GM12878 (cell line): ENCODE results near the gene SLC3A2. TPM values are rescaled to one million over a fixed set of nuclear protein-coding genes. Genes with fewer than 3 reads are reported as not detected.

Experiments used
- ATAC-seq: fragments of 200-7000 bp; cut with Tn5 transposase; 3 replicates; pipeline ENCODE4 v1.9.1; 2020; ENCODE audit warnings: mild to moderate bottlenecking, moderate library complexity
- BruUV-seq: library from RNA; stranded (reverse); fragments of 400-500 nt; replicated peaks from 2 replicates; lab custom pipeline; 2021; lab: Mats Ljungman, UMichigan
- CTCF ChIA-PET: fragments of 300-600 bp; sonication (Branson Sonifier 250); formaldehyde crosslinking; extraction: SDS; loops from one replicate; lab custom pipeline; 2021; ENCODE audit warnings: inconsistent platforms; lab: Yijun Ruan, JAX
- POLR2A ChIA-PET: fragments of 350-600 bp; formaldehyde crosslinking; extraction: SDS; loops from one replicate; lab custom pipeline; 2021; ENCODE audit warnings: inconsistent platforms; lab: Charles Lee
- RAD21 ChIA-PET: fragments of 300-600 bp; sonication (Branson Sonifier 250); formaldehyde crosslinking; loops from one replicate; lab custom pipeline; 2023; ENCODE audit warnings: antibody characterized with exemption; ENCODE audit not compliant: unreplicated experiment; lab: Charles Lee
- SMC1A ChIA-PET: fragments of 300-600 bp; sonication (Branson Sonifier 250); formaldehyde crosslinking; loops from one replicate; lab custom pipeline; 2023; ENCODE audit not compliant: unreplicated experiment, uncharacterized antibody; lab: Charles Lee
- DNase-seq: peaks from one replicate; pipeline ENCODE4 v3.0.0-alpha.2; 2011; ENCODE audit warnings: low read depth, low spot score
- FAIRE-seq: peaks from 3 replicates; lab custom pipeline; 2011; peaks lifted over from hg19 to GRCh38; lab: Jason Lieb, UNC
- H2AFZ ChIP-seq: 2 replicates; pipeline ENCODE4 v1.6.0; 2011; ENCODE audit warnings: low read depth, low read length, control low read depth; ENCODE audit not compliant: control insufficient read depth
- H3K27ac ChIP-seq: 2 replicates; pipeline ENCODE4 v1.5.1; 2011; ENCODE audit warnings: control low read depth; ENCODE audit not compliant: control insufficient read depth, insufficient read depth
- H3K27me3 ChIP-seq, 2 experiments: replicated peaks in 1 of 2; 2 replicates each; pipeline versions ENCODE4 v1.6.0 to v1.6.1; 2011; ENCODE audit warnings: low read length in 1 of 2; ENCODE audit not compliant: control insufficient read depth in 2 of 2, insufficient read depth in 2 of 2
- H3K36me3 ChIP-seq, 2 experiments: 2 replicates each; pipeline ENCODE4 v1.5.1; 2011; ENCODE audit warnings: low read length in 1 of 2; ENCODE audit not compliant: control insufficient read depth in 2 of 2, insufficient read depth in 2 of 2
- H3K4me1 ChIP-seq: 2 replicates; pipeline ENCODE4 v1.6.1; 2011; ENCODE audit warnings: mild to moderate bottlenecking, low read length, moderate library complexity, mixed read lengths; ENCODE audit not compliant: control insufficient read depth, insufficient read depth
- H3K4me2 ChIP-seq: 2 replicates; pipeline ENCODE4 v1.6.0; 2011; ENCODE audit warnings: control low read depth; ENCODE audit not compliant: control insufficient read depth, insufficient read depth
- H3K4me3 ChIP-seq: fragments of 200-600 bp; sonication (generic); 2 replicates; pipeline ENCODE4 v1.5.1; 2016
- H3K79me2 ChIP-seq: 2 replicates; pipeline ENCODE4 v1.6.0; 2011; ENCODE audit warnings: low read length; ENCODE audit not compliant: control insufficient read depth, insufficient read depth
- H3K9ac ChIP-seq: 2 replicates; pipeline ENCODE4 v1.8.0; 2011; ENCODE audit warnings: low read length, control low read depth, mixed read lengths; ENCODE audit not compliant: control insufficient read depth, insufficient read depth
- H3K9me3 ChIP-seq: replicated peaks from 3 replicates; pipeline ENCODE4 v1.5.1; 2011; ENCODE audit warnings: mild to moderate bottlenecking, low read length; ENCODE audit not compliant: control insufficient read depth, insufficient read depth
- H4K20me1 ChIP-seq: 2 replicates; pipeline ENCODE4 v1.6.0; 2011; ENCODE audit not compliant: control insufficient read depth, insufficient read depth
- CEBPB ChIP-seq, 2 experiments: fragments of 150-350 bp in 1 of 2; IDR thresholded peaks; 2 replicates each; pipeline ENCODE4 v1.6.1; 2012 to 2014; ENCODE audit warnings: low read depth in 2 of 2, low read length in 2 of 2, borderline replicate concordance in 1 of 2, inconsistent platforms in 1 of 2
- SIX5 ChIP-seq: IDR thresholded peaks from 2 replicates; pipeline ENCODE4 v1.6.1; 2011; ENCODE audit warnings: mild to moderate bottlenecking, low read depth, low read length, moderate library complexity; ENCODE audit not compliant: severe bottlenecking
- SRF ChIP-seq, 2 experiments: IDR thresholded peaks; 2 replicates each; pipeline ENCODE4 v1.6.1; 2011; ENCODE audit warnings: low read depth in 2 of 2, low read length in 2 of 2, mild to moderate bottlenecking in 1 of 2, moderate library complexity in 1 of 2
- ZNF384 ChIP-seq: IDR thresholded peaks from 2 replicates; pipeline ENCODE4 v1.6.1; 2012; ENCODE audit warnings: low read depth, mild to moderate bottlenecking, low read length, improper control_type of control experiment, borderline replicate concordance
- WGBS: methylation state at CpG from one replicate; pipeline ENCODE4 v1.1.6; 2016; ENCODE audit warnings: low lambda C conversion rate; ENCODE audit not compliant: insufficient replicate concordance, insufficient coverage; ENCODE audit errors: missing lambda C conversion rate; 5-methylcytosine and 5-hydroxymethylcytosine counted together
- in situ Hi-C: fragments of 300-500 bp; cut with MboI; formaldehyde crosslinking; loops from 9 replicates; pipeline ENCODE4 v1.14.3; 2018; ENCODE audit warnings: mixed read lengths
- intact Hi-C: fragments of 100-400 bp; cut with micrococcal nuclease; formaldehyde crosslinking; loops from one replicate; pipeline ENCODE4 v1.14.2; 2022; ENCODE audit not compliant: unreplicated experiment
- polyA plus RNA-seq, 11 experiments: library from polyadenylated mRNA; depleted of rRNA in 4 of 11; unstranded in 6 of 11; stranded (reverse) in 5 of 11; fragments of >200 nt; fragmentation: Nextera tagmentation in 4 of 11; fragmentation: Illumina TruSeq in 1 of 11; extraction: Ambion mirVana in 4 of 11; extraction: Trizol in 1 of 11; gene quantifications; 1 replicate in 1 of 11; 2 replicates in 10 of 11; pipeline versions ENCODE4 v1.2.1 to v1.2.3, GENCODE V29; 2011 to 2016; ENCODE audit warnings: inconsistent platforms in 2 of 11, missing spikeins in 2 of 11, low read depth in 1 of 11
- total RNA-seq, 4 experiments: library from RNA; depleted of rRNA in 3 of 4; stranded (reverse); fragments of >200 nt in 3 of 4; fragmentation: Illumina TruSeq in 1 of 4; extraction: Trizol in 1 of 4; gene quantifications; 2 replicates each; pipeline versions ENCODE4 v1.2.1 to v1.2.3, GENCODE V29; 2013 to 2021
- TF ChIP-seq, protein P1 (sequence below): IDR thresholded peaks from 2 replicates; pipeline ENCODE4 v1.6.1; 2011; ENCODE audit warnings: low read depth, low read length, improper control_type of control experiment, borderline replicate concordance
- TF ChIP-seq, protein P2 (sequence below): IDR thresholded peaks from 2 replicates; pipeline ENCODE4 v1.6.1; 2012; ENCODE audit warnings: low read length, inconsistent platforms
- TF ChIP-seq, protein P3 (sequence below): fragments of 450-650 bp; formaldehyde crosslinking; IDR thresholded peaks from 2 replicates; pipeline ENCODE4 v1.5.0; 2022; ENCODE audit warnings: mild to moderate bottlenecking, missing genetic modification characterization
- TF ChIP-seq, protein P4 (sequence below): IDR thresholded peaks from 2 replicates; pipeline ENCODE4 v1.6.1; 2012; ENCODE audit warnings: improper control_type of control experiment, low read depth, low read length; ENCODE audit not compliant: insufficient replicate concordance

The SLC3A2 gene
- total and polyA plus RNA-seq, 10 of the 15 experiments (the other 5 are each of a cell fraction or from before 2014, with no cell fraction given): 6.9 to 158 (median 106) TPM

DNA sequence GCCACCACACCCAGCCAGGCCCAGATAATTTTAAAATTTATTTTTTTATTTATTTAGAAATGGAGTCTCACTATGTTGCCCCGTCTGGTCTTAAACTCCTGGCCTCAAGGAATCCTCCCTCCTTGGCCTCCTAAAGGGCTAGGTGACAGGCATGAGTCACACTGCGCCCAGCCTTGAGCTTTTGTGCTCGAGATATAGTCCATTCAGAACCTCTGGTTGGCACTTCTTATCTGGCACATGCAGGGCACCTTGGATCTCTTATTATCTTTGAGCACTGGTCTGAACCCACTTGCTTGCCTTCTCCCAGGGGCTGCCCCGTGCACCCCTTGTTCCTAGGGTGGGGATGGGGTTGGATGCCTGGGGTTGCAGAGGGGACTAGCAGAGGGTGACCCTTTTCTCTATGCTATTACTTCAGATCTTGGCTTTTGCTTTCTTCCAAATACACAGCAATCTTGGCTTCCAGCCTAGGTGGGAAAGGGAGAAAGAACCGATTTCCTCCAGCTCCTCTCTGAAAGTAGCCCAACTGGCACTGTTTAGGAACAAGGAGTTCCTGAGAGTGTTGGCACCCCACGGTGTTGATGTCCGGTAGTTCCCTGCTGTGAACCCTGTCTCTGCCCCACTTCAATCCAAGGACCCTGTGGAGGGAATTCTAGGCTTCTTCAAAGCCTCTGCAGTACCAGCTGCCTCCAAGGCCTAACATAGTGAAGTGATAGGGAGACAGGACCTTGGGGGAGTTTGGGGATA lies 1.3 kb upstream of the SLC3A2 start:
- H3K4me3 ChIP-seq: peak overlapping the region; percentile 91; the same call in 1 of the 2 replicates
- WGBS: 78% methylated on average over 7 of the region's 7 CpGs
- H4K20me1 ChIP-seq: no peaks in the 10 kb centered on the region
- ChIA-PET SMC1A (interaction anchor here (0.6 to 1.0 kb wide), 3 partner anchors 18 to 93 kb away, joined by 3 read pairs; no protein-coding TSS in a partner anchor), CTCF (interaction anchor here (0.9 to 5.7 kb wide), 3 partner anchors 16 to 92 kb away, joined by 3 to 38 read pairs (median 32); partner anchors contain the start of gene TMEM179B), POLR2A (interaction anchor here (0.5 to 4.4 kb wide), 7 partner anchors 8 to 379 kb away, joined by 3 to 41 read pairs (median 6); partner anchors contain the start of genes HNRNPUL2, POLR2G and TAF6L), RAD21 (interaction anchor here (0.7 to 2.8 kb wide), 2 partner anchors 17 to 152 kb away, joined by 3 to 13 read pairs; partner anchors contain the start of gene HNRNPUL2)
- ATAC-seq (no peak), DNase-seq (no peak), FAIRE-seq (no peak)
- peaks cover 15% of the 10 kb centered on the region for H3K4me1 ChIP-seq
- H3K4me2 ChIP-seq: peak overlapping the region; percentile 78
- intact Hi-C loops: no loop called here
- BruUV-seq: no TSS peak
- H3K9me3 ChIP-seq: no peaks in the 10 kb centered on the region
- H3K27me3 ChIP-seq: no peaks in the 10 kb centered on the region
- H3K9ac ChIP-seq: peak overlapping the region; percentile 96; the same call in 1 of the 2 replicates
- H2AFZ ChIP-seq: no peak overlapping the region
- H3K36me3 ChIP-seq: peaks cover 16% of the 10 kb centered on the region in 2 experiments
- in situ Hi-C loops: no loop called here
- H3K27ac ChIP-seq: peak overlapping the region; percentile 95
- peaks cover 45% of the 10 kb centered on the region for H3K79me2 ChIP-seq
- TF ChIP-seq SRF (IDR thresholded peaks at IDR 0.05; ENCODE audit: low read depth in 2 of 2, low read length in 2 of 2) (no peak), CEBPB (IDR thresholded peaks at IDR 0.05; ENCODE audit: borderline replicate concordance in 1 of 2, low read depth in 2 of 2, low read length in 2 of 2) (no peak), SIX5 (no peak), ZNF384 (no peak)
- TF ChIP-seq, protein P1, sequence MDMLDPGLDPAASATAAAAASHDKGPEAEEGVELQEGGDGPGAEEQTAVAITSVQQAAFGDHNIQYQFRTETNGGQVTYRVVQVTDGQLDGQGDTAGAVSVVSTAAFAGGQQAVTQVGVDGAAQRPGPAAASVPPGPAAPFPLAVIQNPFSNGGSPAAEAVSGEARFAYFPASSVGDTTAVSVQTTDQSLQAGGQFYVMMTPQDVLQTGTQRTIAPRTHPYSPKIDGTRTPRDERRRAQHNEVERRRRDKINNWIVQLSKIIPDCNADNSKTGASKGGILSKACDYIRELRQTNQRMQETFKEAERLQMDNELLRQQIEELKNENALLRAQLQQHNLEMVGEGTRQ: no peak
- TF ChIP-seq, protein P2, sequence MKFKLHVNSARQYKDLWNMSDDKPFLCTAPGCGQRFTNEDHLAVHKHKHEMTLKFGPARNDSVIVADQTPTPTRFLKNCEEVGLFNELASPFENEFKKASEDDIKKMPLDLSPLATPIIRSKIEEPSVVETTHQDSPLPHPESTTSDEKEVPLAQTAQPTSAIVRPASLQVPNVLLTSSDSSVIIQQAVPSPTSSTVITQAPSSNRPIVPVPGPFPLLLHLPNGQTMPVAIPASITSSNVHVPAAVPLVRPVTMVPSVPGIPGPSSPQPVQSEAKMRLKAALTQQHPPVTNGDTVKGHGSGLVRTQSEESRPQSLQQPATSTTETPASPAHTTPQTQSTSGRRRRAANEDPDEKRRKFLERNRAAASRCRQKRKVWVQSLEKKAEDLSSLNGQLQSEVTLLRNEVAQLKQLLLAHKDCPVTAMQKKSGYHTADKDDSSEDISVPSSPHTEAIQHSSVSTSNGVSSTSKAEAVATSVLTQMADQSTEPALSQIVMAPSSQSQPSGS: no peak
- TF ChIP-seq, protein P3, sequence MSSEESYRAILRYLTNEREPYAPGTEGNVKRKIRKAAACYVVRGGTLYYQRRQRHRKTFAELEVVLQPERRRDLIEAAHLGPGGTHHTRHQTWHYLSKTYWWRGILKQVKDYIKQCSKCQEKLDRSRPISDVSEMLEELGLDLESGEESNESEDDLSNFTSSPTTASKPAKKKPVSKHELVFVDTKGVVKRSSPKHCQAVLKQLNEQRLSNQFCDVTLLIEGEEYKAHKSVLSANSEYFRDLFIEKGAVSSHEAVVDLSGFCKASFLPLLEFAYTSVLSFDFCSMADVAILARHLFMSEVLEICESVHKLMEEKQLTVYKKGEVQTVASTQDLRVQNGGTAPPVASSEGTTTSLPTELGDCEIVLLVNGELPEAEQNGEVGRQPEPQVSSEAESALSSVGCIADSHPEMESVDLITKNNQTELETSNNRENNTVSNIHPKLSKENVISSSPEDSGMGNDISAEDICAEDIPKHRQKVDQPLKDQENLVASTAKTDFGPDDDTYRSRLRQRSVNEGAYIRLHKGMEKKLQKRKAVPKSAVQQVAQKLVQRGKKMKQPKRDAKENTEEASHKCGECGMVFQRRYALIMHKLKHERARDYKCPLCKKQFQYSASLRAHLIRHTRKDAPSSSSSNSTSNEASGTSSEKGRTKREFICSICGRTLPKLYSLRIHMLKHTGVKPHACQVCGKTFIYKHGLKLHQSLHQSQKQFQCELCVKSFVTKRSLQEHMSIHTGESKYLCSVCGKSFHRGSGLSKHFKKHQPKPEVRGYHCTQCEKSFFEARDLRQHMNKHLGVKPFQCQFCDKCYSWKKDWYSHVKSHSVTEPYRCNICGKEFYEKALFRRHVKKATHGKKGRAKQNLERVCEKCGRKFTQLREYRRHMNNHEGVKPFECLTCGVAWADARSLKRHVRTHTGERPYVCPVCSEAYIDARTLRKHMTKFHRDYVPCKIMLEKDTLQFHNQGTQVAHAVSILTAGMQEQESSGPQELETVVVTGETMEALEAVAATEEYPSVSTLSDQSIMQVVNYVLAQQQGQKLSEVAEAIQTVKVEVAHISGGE (CRISPR knock-in tag): no peak
- TF ChIP-seq, protein P4, sequence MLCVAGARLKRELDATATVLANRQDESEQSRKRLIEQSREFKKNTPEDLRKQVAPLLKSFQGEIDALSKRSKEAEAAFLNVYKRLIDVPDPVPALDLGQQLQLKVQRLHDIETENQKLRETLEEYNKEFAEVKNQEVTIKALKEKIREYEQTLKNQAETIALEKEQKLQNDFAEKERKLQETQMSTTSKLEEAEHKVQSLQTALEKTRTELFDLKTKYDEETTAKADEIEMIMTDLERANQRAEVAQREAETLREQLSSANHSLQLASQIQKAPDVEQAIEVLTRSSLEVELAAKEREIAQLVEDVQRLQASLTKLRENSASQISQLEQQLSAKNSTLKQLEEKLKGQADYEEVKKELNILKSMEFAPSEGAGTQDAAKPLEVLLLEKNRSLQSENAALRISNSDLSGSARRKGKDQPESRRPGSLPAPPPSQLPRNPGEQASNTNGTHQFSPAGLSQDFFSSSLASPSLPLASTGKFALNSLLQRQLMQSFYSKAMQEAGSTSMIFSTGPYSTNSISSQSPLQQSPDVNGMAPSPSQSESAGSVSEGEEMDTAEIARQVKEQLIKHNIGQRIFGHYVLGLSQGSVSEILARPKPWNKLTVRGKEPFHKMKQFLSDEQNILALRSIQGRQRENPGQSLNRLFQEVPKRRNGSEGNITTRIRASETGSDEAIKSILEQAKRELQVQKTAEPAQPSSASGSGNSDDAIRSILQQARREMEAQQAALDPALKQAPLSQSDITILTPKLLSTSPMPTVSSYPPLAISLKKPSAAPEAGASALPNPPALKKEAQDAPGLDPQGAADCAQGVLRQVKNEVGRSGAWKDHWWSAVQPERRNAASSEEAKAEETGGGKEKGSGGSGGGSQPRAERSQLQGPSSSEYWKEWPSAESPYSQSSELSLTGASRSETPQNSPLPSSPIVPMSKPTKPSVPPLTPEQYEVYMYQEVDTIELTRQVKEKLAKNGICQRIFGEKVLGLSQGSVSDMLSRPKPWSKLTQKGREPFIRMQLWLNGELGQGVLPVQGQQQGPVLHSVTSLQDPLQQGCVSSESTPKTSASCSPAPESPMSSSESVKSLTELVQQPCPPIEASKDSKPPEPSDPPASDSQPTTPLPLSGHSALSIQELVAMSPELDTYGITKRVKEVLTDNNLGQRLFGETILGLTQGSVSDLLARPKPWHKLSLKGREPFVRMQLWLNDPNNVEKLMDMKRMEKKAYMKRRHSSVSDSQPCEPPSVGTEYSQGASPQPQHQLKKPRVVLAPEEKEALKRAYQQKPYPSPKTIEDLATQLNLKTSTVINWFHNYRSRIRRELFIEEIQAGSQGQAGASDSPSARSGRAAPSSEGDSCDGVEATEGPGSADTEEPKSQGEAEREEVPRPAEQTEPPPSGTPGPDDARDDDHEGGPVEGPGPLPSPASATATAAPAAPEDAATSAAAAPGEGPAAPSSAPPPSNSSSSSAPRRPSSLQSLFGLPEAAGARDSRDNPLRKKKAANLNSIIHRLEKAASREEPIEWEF: no peak
